HG03095 (cell line): Measurements from ENCODE around the gene MTUS2.

Experiments
- ATAC-seq: cut with Tn5 transposase; IDR thresholded peaks from one replicate; pipeline ENCODE4 v1.9.1; 2021; ENCODE audit warnings: moderate library complexity; ENCODE audit not compliant: unreplicated experiment

MTUS2 gene

GRCh38 chr13:29103065-29103800 is 283.1 kb downstream of the MTUS2 start:
- no peak for ATAC-seq

- ATAC-seq = no peak
These were observed 284.3 kb downstream of the MTUS2 start for GRCh38 chr13:29104461-29104860.

- no peak for ATAC-seq
These were observed 285.6 kb downstream of the MTUS2 start for GRCh38 chr13:29105779-29106178.

GRCh38 chr13:29106651-29107050 is 286.5 kb downstream of the MTUS2 start:
- no peak for ATAC-seq

- ATAC-seq = no peak
These were observed 288.1 kb downstream of the MTUS2 start for GRCh38 chr13:29108068-29108786.

GRCh38 chr13:29109987-29110386 is 289.8 kb downstream of the MTUS2 start:
- ATAC-seq = no peak

GRCh38 chr13:29111446-29111845 is 291.3 kb downstream of the MTUS2 start:
- no peak for ATAC-seq

- no peak for ATAC-seq
These were observed 295.7 kb downstream of the MTUS2 start for GRCh38 chr13:29115842-29116241.

GRCh38 chr13:29117663-29118062 is 297.5 kb downstream of the MTUS2 start:
- no peak for ATAC-seq

GRCh38 chr13:29118471-29118870 is 298.3 kb downstream of the MTUS2 start:
- ATAC-seq = no peak

GRCh38 chr13:29125191-29125933 is 305.2 kb downstream of the MTUS2 start:
- ATAC-seq = peak; percentile 72

- peak; percentile 55 for ATAC-seq
These were observed 305.8 kb downstream of the MTUS2 start for GRCh38 chr13:29125934-29126424.

GRCh38 chr13:29129616-29130015 is 309.5 kb downstream of the MTUS2 start:
- no peak for ATAC-seq

GRCh38 chr13:29131159-29131558 is 311.0 kb downstream of the MTUS2 start:
- ATAC-seq = no peak

- no peak for ATAC-seq
These were observed 311.9 kb downstream of the MTUS2 start for GRCh38 chr13:29131881-29132668.

- ATAC-seq = no peak
These were observed 316.2 kb downstream of the MTUS2 start for GRCh38 chr13:29136341-29136740.

- no peak for ATAC-seq
These were observed 316.9 kb downstream of the MTUS2 start for GRCh38 chr13:29137016-29137415.

GRCh38 chr13:29137995-29138394 is 317.9 kb downstream of the MTUS2 start:
- no peak for ATAC-seq

- ATAC-seq = no peak
These were observed 320.1 kb downstream of the MTUS2 start for GRCh38 chr13:29140277-29140676.

GRCh38 chr13:29143847-29144246 is 323.7 kb downstream of the MTUS2 start:
- no peak for ATAC-seq

- no peak for ATAC-seq
These were observed 334.3 kb downstream of the MTUS2 start for GRCh38 chr13:29154390-29154789.
